GM23338 (cell line): ENCODE data around the gene FTH1. TPM values are rescaled to one million over a fixed set of nuclear protein-coding genes. Genes with fewer than 3 reads are reported as not detected.
A peak's percentile ranks its signal among the peaks of the same experiment; 100 is the strongest.

Source experiments
- ATAC-seq: fragments of 200-7000 bp; cut with Tn5 transposase; 3 replicates; pipeline ENCODE4 v1.9.1; 2020
- DNase-seq: peaks from one replicate; pipeline ENCODE4 v3.0.0-alpha.2; 2015; ENCODE audit warnings: low spot score
- H2AFZ ChIP-seq: fragments of 200-600 bp; sonication (generic); 2 replicates; pipeline ENCODE4 v1.8.0; 2016; ENCODE audit warnings: antibody characterized with exemption, mild to moderate bottlenecking, moderate library complexity
- H3F3A ChIP-seq: fragments of 200-600 bp; sonication (generic); replicated peaks from 2 replicates; pipeline ENCODE4 v1.8.0; 2017; ENCODE audit warnings: antibody characterized with exemption, mixed run types, low read depth
- H3K27ac ChIP-seq: fragments of 200-600 bp; sonication (generic); 2 replicates; pipeline ENCODE4 v1.6.1; 2016; ENCODE audit warnings: low read depth
- H3K27me3 ChIP-seq: fragments of 200-600 bp; sonication (generic); 2 replicates; pipeline ENCODE4 v1.8.0; 2016; ENCODE audit warnings: mild to moderate bottlenecking, mixed run types, moderate library complexity; ENCODE audit not compliant: insufficient read depth
- H3K36me3 ChIP-seq: fragments of 200-600 bp; sonication (generic); 2 replicates; pipeline ENCODE4 v1.8.0; 2016; ENCODE audit warnings: mild to moderate bottlenecking; ENCODE audit not compliant: insufficient read depth
- H3K4me1 ChIP-seq: fragments of 200-600 bp; sonication (generic); 2 replicates; pipeline ENCODE4 v1.8.0; 2016; ENCODE audit warnings: mild to moderate bottlenecking, moderate library complexity; ENCODE audit not compliant: insufficient read depth
- H3K4me2 ChIP-seq: fragments of 200-600 bp; sonication (generic); 2 replicates; pipeline ENCODE4 v1.7.1; 2017; ENCODE audit warnings: mixed run types
- H3K4me3 ChIP-seq: fragments of 200-600 bp; sonication (generic); 2 replicates; pipeline ENCODE4 v1.6.1; 2016; ENCODE audit warnings: mixed run types
- H3K79me2 ChIP-seq: fragments of 200-600 bp; sonication (generic); replicated peaks from 2 replicates; pipeline ENCODE4 v1.8.0; 2017; ENCODE audit warnings: mild to moderate bottlenecking; ENCODE audit not compliant: insufficient read depth
- H3K9me2 ChIP-seq: fragments of 200-600 bp; sonication (generic); 2 replicates; pipeline ENCODE4 v1.8.0; 2017; ENCODE audit not compliant: insufficient read depth
- H4K20me1 ChIP-seq: fragments of 200-600 bp; sonication (generic); replicated peaks from 2 replicates; pipeline ENCODE4 v1.8.0; 2017; ENCODE audit warnings: mild to moderate bottlenecking; ENCODE audit not compliant: insufficient read depth
- H3K27ac Mint-ChIP-seq: 2 replicates; pipeline ENCODE4 v1.8.0; 2020; ENCODE audit warnings: inconsistent platforms, mild to moderate bottlenecking, moderate library complexity, mixed read lengths
- H3K27me3 Mint-ChIP-seq: 3 replicates; pipeline ENCODE4 v1.8.0; 2022; ENCODE audit warnings: low read depth, mild to moderate bottlenecking, moderate library complexity, mixed read lengths, inconsistent platforms; ENCODE audit not compliant: insufficient read depth, poor library complexity
- H3K36me3 Mint-ChIP-seq: 3 replicates; pipeline ENCODE4 v1.8.0; 2021; ENCODE audit warnings: low read depth, mild to moderate bottlenecking, inconsistent platforms, moderate library complexity, mixed read lengths
- H3K4me1 Mint-ChIP-seq: 3 replicates; pipeline ENCODE4 v1.8.0; 2020; ENCODE audit warnings: mild to moderate bottlenecking, inconsistent platforms, mixed read lengths
- H3K4me3 Mint-ChIP-seq: 3 replicates; pipeline ENCODE4 v1.8.0; 2021; ENCODE audit warnings: moderate library complexity, mild to moderate bottlenecking, inconsistent platforms, mixed read lengths
- H3K9me3 Mint-ChIP-seq: 3 replicates; pipeline ENCODE4 v1.8.0; 2020; ENCODE audit warnings: moderate library complexity, mild to moderate bottlenecking, inconsistent platforms, mixed read lengths
- CREB1 ChIP-seq: fragments of 250-450 bp; sonication (Bioruptor Pico); IDR thresholded peaks from 2 replicates; pipeline ENCODE4 v1.5.0; 2020; ENCODE audit warnings: low read depth, mild to moderate bottlenecking, moderate library complexity
- CTCF ChIP-seq, 2 experiments: fragments of 200-600 bp in 1 of 2; sonication (generic) in 1 of 2; conservative IDR thresholded peaks; 2 replicates each; pipeline versions ENCODE4 v1.5.1 to v1.6.1; 2016 to 2017; ENCODE audit warnings: antibody characterized with exemption in 2 of 2, low read depth in 2 of 2, mild to moderate bottlenecking in 2 of 2, moderate library complexity in 1 of 2
- ETS1 ChIP-seq: IDR thresholded peaks from 2 replicates; pipeline ENCODE4 v1.6.1; 2016; ENCODE audit warnings: antibody characterized with exemption
- JUNB ChIP-seq: IDR thresholded peaks from one replicate; pipeline ENCODE4 v1.6.1; 2016; ENCODE audit warnings: antibody characterized with exemption; ENCODE audit not compliant: unreplicated experiment
- NANOG ChIP-seq: IDR thresholded peaks from 2 replicates; pipeline ENCODE4 v1.6.1; 2016; ENCODE audit warnings: antibody characterized with exemption, borderline replicate concordance
- POLR2AphosphoS5 ChIP-seq: IDR thresholded peaks from 2 replicates; pipeline ENCODE4 v1.6.1; 2016; ENCODE audit warnings: antibody characterized with exemption, low read depth
- REST ChIP-seq: IDR thresholded peaks from one replicate; pipeline ENCODE4 v1.6.1; 2018; ENCODE audit warnings: antibody characterized with exemption; ENCODE audit not compliant: unreplicated experiment
- STAT1 ChIP-seq: IDR thresholded peaks from one replicate; pipeline ENCODE4 v1.6.1; 2016; ENCODE audit warnings: antibody characterized with exemption; ENCODE audit not compliant: unreplicated experiment
- ZNF114 ChIP-seq: fragments of 250-450 bp; sonication (Bioruptor Pico); IDR thresholded peaks from 2 replicates; pipeline ENCODE4 v1.5.0; 2020; ENCODE audit warnings: mild to moderate bottlenecking, moderate library complexity
- ZNF331 ChIP-seq: fragments of 250-450 bp; sonication (Bioruptor Pico); IDR thresholded peaks from 2 replicates; pipeline ENCODE4 v1.5.0; 2020; ENCODE audit warnings: low read depth, mild to moderate bottlenecking, moderate library complexity
- polyA plus RNA-seq: library from polyadenylated mRNA; unstranded; fragments of >200 nt; fragmentation: Nextera tagmentation; extraction: Ambion mirVana; gene quantifications from 2 replicates; pipeline ENCODE4 v1.2.1, GENCODE V29; 2016
- total RNA-seq: library from RNA; depleted of rRNA; stranded (reverse); fragments of >200 nt; shearing (Covaris generic); gene quantifications from 2 replicates; pipeline ENCODE4 v1.2.3, GENCODE V29; 2014

FTH1 gene
- total and polyA plus RNA-seq, 2 experiments from 2014 or later, result 718 to 2,750 TPM

- TF ChIP-seq POLR2AphosphoS5 (no peak), ZNF331 (no peak), JUNB (no peak), STAT1 (no peak), CREB1 (no peak), NANOG (no peak), REST (no peak), ZNF114 (no peak)
Measured at GRCh38 chr11:61999141-61999975, 31.9 kb upstream of the FTH1 start (continued).

GRCh38 chr11:61996933-61997332, 29.5 kb upstream of the FTH1 start:
- H3K27me3 ChIP-seq, result no peaks in the 10 kb centered on the region
- no peak overlapping the region for H3K4me2 ChIP-seq
- DNase-seq, result peak; percentile 46
- H3K79me2 ChIP-seq, result no peaks in the 10 kb centered on the region
- 0 out of 2 replicates have a peak, but pooled peaks cover 6% of the 10 kb centered on the region for H3K36me3 ChIP-seq
- ATAC-seq, result peak; percentile 84
- H3K9me2 ChIP-seq, result no peaks in the 10 kb centered on the region; the same call in 1 of the 2 replicates
- H3K4me3 ChIP-seq, result no peak overlapping the region
- H3K27ac ChIP-seq, result no peak overlapping the region
- no peaks in the 10 kb centered on the region for H3K4me1 ChIP-seq
- Mint-ChIP-seq H3K4me3 (no peak overlapping the region), H3K4me1 (peaks cover 5% of the 10 kb centered on the region; the same call in 1 of the 3 replicates), H3K27me3 (peaks cover 2% of the 10 kb centered on the region), H3K9me3 (peaks cover 31% of the 10 kb centered on the region), H3K27ac (no peak overlapping the region), H3K36me3 (peaks cover 20% of the 10 kb centered on the region)
- no peak overlapping the region for H2AFZ ChIP-seq
- TF ChIP-seq NANOG (no peak), ETS1 (no peak), CTCF (conservative IDR thresholded peaks at IDR 0.05; ENCODE audit: low read depth in 2 of 2) (peak; percentile 19 to 44; a peak in 2 of 4 replicates), ZNF331 (no peak)
- H4K20me1 ChIP-seq, result no peaks in the 10 kb centered on the region
- H3F3A ChIP-seq, result no peaks in the 10 kb centered on the region
